Colonic mucosa (tissue), 4 donors: ENCODE measurements around the gene OR10A5. TPM values are rescaled to one million over a fixed set of nuclear protein-coding genes. Genes with fewer than 3 reads are reported as not detected.
"Not testable (repeated sequence)": the region's sequence is repeated elsewhere in the genome, so short reads cannot be mapped to it uniquely, and the experiment has no call there.

Source experiments
- DNase-seq: peaks from one replicate; pipeline ENCODE4 v3.0.0-alpha.2; 2020
- H3K27ac ChIP-seq: fragments of 200-600 bp; one replicate; pipeline ENCODE4 v1.8.0; 2021
- H3K27me3 ChIP-seq: fragments of 200-600 bp; one replicate; pipeline ENCODE4 v1.8.0; 2021
- H3K36me3 ChIP-seq: fragments of 200-600 bp; one replicate; pipeline ENCODE4 v1.8.0; 2021
- H3K4me1 ChIP-seq: fragments of 200-600 bp; one replicate; pipeline ENCODE4 v1.8.0; 2021; ENCODE audit warnings: mild to moderate bottlenecking
- H3K4me3 ChIP-seq: fragments of 200-600 bp; one replicate; pipeline ENCODE4 v1.8.0; 2021
- H3K9ac ChIP-seq, 2 donors: one replicate each; pipeline ENCODE4 v1.7.0; 2013; ENCODE audit warnings: control low read depth in 2 of 2, low read depth in 2 of 2, low read length in 2 of 2
- H3K9me3 ChIP-seq: fragments of 200-600 bp; one replicate; pipeline ENCODE4 v1.8.0; 2021
- CTCF ChIP-seq: fragments of 200-600 bp; IDR thresholded peaks from one replicate; pipeline ENCODE4 v1.8.0; 2022; ENCODE audit warnings: antibody characterized with exemption, mild to moderate bottlenecking
- intact Hi-C: fragments of 100-400 bp; cut with DNase I; formaldehyde crosslinking; loops from one replicate; pipeline ENCODE4 v1.14.1; 2022
- total RNA-seq, 2 donors: library from RNA; stranded (reverse); fragmentation: NEBNext Ultra II Directional in 1 of 2; extraction: Animal tissue kit (Norgen Biotek cat#: 25700) in 1 of 2; gene quantifications; one replicate each; pipeline ENCODE4 v1.2.1, GENCODE V29; 2021
- donor health status: healthy.
- donor health status: DM: no; HTN: no; CAD: no.
- donor health status: DM: no; HTN: no; CAD: no.

OR10A5 gene
- total RNA-seq, 2 donors from 2014 or later: not detected

GRCh38 chr11:6834021-6834420, 11.5 kb upstream of the OR10A5 start:
- no peaks in the 10 kb centered on the region for H3K9me3 ChIP-seq
- DNase-seq: no peak
- H3K9ac ChIP-seq: no peak overlapping the region
- H3K4me1 ChIP-seq: no peaks in the 10 kb centered on the region
- no peaks in the 10 kb centered on the region for H3K27me3 ChIP-seq
- no peak for TF ChIP-seq CTCF
- no peaks in the 10 kb centered on the region for H3K36me3 ChIP-seq
- no peak overlapping the region for H3K27ac ChIP-seq
- intact Hi-C loops: no loop called here
- no peak overlapping the region for H3K4me3 ChIP-seq

DNA sequence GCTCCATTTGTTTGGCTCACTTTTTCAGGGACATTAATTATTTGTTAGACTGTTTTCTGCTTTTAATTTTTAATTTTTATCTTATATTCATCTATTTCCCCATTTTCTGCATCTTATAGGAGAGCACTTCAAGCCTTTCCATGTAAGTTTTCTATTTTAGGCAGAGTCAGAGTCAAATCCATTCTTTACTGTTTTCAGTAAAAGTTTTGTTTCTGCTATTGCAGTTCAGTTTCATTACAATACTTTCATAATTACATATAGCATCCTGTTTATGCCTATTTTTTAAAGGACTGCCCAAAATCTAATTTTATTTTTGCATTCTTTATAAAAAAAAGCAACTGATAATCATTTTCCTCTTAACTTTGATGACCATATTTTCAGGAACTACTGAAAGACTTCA, 3.8 kb upstream of the OR10A5 start:
- no peak overlapping the region for H3K27ac ChIP-seq
- H3K9me3 ChIP-seq: no peaks in the 10 kb centered on the region
- no peaks in the 10 kb centered on the region for H3K4me1 ChIP-seq
- no peaks in the 10 kb centered on the region for H3K27me3 ChIP-seq
- H3K9ac ChIP-seq: no peak overlapping the region
- intact Hi-C loops: no loop called here
- no peak for DNase-seq
- TF ChIP-seq CTCF: no peak
- H3K36me3 ChIP-seq: no peaks in the 10 kb centered on the region
- no peak overlapping the region for H3K4me3 ChIP-seq

GRCh38 chr11:6843670-6844069, 1.8 kb upstream of the OR10A5 start:
- no peaks in the 10 kb centered on the region for H3K36me3 ChIP-seq
- no peak overlapping the region for H3K9ac ChIP-seq
- no peak overlapping the region for H3K4me3 ChIP-seq
- DNase-seq: no peak
- H3K27ac ChIP-seq: no peak overlapping the region
- H3K4me1 ChIP-seq: no peaks in the 10 kb centered on the region
- no peak for TF ChIP-seq CTCF
- H3K9me3 ChIP-seq: no peaks in the 10 kb centered on the region
- intact Hi-C loops: no loop called here
- no peaks in the 10 kb centered on the region for H3K27me3 ChIP-seq

GRCh38 chr11:6844356-6844755, 1.1 kb upstream of the OR10A5 start:
- no peak for TF ChIP-seq CTCF
- intact Hi-C loops: no loop called here
- Histone ChIP-seq H3K27ac (no peak overlapping the region), H3K36me3 (no peaks in the 10 kb centered on the region), H3K9ac (no peak overlapping the region), H3K4me1 (no peaks in the 10 kb centered on the region), H3K9me3 (no peaks in the 10 kb centered on the region), H3K27me3 (no peaks in the 10 kb centered on the region), H3K4me3 (no peak overlapping the region)
- no peak for DNase-seq

DNA sequence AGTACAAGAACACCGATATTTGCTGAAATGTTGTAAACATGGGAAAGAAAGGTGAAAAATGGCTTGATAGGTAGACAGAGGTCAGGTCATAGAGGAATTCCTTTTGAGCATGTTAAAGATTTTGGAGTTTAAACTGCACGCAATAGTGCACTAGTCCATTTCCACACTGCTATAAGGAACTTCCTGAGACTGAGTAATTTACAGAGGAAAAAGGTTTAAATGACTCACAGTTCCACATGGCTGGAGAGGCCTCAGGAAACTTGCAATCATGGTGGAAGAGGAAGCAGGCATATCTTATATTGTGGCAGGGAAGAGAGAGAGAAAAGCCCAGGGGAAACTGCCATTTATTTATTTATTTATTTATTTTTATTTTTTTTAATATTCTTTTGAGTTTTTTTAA, 5.0 kb downstream of the OR10A5 start:
- Histone ChIP-seq H3K9ac (no peak overlapping the region), H3K27me3 (no peaks in the 10 kb centered on the region), H3K27ac (no peak overlapping the region), H3K36me3 (no peaks in the 10 kb centered on the region), H3K9me3 (no peaks in the 10 kb centered on the region), H3K4me3 (no peak overlapping the region), H3K4me1 (no peaks in the 10 kb centered on the region)
- DNase-seq: no peak
- no peak for TF ChIP-seq CTCF
- intact Hi-C loops: no loop called here

GRCh38 chr11:6854801-6855200, 9.3 kb downstream of the OR10A5 start:
- intact Hi-C loops, DNase-seq, H3K4me3 ChIP-seq, H3K9me3 ChIP-seq, H3K27ac ChIP-seq, H3K36me3 ChIP-seq, H3K27me3 ChIP-seq, H3K9ac ChIP-seq, H3K4me1 ChIP-seq: not testable (repeated sequence)
